HG02759 (cell line): ENCODE data around the gene BAHCC1.
"Not testable (repeated sequence)": the region's sequence is repeated elsewhere in the genome, so short reads cannot be mapped to it uniquely, and the experiment has no call there.

Experiments used
- ATAC-seq: cut with Tn5 transposase; IDR thresholded peaks from one replicate; pipeline ENCODE4 v1.9.1; 2021; ENCODE audit warnings: mild to moderate bottlenecking, moderate library complexity; ENCODE audit not compliant: unreplicated experiment

Gene BAHCC1

DNA sequence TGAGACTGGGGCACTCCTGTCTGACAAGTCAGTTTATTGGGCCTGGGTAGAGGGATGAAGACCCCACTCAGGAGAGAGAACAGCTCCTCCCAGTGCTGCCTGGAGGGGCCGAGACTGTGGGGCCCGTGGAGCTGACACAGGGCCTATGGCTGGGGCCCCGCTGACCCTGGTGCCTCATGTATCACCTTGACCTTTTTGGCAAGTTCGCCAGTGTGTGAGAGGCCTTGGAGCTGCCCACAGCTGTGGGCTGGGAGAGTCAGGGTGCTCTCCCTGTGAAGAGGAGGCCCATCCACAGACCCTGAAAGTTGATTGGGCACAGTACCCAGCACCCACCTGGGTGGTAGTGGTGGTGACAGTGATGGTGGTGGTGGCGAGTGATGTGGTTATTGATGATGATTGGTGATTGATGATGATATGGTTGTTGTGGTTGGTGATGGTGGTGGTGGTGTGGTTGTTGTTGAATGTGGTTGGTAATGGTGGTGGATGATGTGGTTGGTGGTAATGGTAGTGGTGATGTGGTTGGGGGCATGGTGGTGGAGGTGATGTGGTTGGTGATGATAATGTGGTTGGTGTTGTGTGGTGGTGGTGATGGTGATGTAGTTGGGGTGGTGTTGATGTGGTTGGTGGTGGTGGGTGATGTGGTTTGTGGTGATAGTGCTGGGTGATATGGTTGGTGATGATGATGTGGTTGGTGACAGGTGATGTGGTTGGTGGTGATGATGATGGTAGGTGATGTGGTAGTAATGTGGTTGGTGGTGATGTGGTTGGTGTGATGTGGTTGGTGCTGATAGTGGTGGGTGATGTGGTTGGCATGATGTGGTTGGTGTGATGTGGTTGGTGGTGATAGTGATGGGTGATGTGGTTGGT is 29.1 kb downstream of the BAHCC1 start:
- no peak for ATAC-seq

DNA sequence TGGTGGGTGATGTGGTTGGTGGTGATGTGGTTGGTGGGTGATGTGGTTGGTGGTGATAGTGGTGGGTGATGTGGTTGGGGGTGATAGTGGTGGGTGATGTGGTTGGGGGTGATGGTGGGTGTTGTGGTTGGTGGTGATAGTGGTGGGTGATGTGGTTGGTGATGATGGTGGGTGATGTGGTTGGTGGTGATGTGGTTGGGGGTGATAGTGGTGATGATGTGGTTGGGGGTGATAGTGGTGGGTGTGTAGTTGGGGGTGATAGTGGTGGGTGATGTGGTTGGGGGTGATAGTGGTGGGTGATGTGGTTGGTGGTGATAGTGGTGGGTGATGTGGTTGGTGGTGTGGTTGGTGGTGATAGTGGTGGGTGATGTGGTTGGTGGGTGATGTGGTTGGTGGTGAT is 29.8 kb downstream of the BAHCC1 start:
- ATAC-seq, result not testable (repeated sequence)

DNA sequence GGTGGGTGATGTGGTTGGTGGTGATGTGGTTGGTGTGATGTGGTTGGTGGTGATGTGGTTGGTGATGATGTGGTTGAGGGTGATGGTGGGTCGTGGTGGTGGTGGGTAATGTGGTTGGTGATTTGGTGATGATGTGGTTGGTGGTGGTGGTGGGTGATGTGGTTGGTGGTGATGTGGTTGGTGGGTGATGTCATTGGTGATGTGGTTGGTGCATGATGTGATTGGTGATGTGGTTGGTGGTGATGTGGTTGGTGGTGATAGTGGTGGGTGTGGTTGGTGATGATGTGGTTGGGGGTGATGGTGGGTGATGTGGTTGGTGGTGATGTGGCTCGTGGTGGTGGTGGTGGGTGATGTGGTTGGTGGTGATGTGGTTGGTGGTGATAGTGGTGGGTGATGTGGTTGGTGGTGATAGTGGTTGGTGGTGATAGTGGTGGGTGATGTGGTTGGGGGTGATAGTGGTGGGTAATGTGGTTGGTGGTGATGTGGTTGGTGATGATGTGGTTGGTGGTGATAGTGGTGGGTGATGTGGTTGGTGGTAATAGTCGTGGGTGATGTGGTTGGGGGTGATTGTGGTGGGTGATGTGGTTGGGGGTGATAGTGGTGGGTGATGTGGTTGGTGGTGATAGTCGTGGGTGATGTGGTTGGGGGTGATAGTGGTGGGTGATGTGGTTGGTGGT is 30.6 kb downstream of the BAHCC1 start:
- not testable (repeated sequence) for ATAC-seq

DNA sequence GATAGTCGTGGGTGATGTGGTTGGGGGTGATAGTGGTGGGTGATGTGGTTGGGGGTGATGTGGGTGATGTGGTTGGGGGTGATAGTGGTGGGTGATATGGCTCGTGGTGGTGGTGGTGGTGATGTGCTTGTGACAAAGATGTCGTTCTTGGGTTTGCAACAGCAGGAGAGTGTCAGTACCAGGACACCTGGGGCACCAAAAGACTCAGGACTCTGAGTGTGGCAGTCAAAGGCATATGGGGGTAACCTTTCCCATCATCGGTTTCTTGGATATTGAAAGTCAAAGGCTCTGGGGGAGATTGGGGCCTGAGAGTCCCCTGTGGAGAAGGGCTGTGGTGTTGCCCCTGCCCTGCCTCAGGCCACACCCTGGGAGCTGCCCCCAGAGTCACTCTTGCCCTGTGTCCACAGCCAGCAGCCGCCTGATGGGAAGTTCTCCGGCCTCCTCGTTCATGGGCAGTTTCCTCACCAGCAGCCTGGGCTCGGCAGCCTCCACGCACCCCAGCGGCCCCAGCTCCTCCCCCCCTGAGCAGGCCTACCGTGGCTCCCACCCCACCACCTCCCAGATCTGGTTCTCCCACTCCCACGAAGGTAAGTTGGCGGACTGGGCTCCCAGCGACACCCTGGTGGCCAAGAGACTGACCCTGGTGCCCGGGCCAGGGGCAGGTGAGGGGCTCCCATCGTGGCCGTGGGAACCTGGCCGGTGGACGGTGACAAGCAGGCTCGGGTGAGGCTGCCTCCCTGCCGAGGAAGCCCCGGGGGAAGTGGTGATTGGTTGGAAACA is 31.3 kb downstream of the BAHCC1 start:
- no peak for ATAC-seq

DNA sequence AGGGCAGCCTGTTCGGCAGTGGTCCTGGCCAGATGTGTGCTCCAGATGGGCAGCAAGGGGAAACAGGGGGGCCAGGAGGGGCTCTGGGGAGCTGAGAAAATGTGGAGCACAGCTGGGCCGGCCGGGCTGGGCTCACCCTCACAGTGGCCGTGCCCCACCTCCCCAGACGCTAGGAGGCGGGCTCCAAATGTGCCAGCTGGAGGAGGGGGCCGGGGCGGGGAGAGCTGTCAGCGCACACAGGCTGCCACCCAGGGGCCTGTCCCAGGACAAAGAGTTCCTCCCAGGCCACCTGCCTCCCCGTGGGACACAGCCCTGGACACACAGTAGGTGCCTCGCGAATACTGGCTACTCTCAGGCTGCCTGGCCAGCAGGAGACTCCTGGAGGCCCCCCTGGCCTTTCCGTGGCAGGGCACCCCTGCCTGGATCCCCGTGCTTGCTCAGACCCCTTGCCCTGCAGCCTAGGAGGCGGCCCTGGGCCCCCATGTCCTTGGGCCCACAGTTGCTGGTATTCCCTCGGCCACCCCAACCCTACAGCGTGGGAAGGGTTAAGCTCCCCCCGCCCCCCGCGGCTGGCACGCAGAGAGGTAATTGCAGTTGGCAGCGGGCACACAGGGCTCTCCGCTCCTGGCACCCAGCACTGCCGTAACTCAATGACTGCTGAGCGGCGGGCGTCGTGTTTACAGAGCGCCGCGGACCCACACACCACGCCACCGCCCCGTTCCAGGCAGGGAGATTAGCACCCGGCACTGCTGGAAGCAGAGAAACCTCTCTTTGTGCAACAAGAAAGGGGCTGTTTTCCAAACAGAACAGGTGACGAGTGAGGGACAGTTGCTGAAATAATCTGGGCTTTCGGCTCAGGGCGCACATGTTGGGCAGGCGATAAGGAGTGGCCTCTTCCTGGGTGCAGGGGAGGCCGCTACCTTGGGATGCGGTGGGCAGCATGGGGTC is 32.2 kb downstream of the BAHCC1 start:
- ATAC-seq, result no peak

DNA sequence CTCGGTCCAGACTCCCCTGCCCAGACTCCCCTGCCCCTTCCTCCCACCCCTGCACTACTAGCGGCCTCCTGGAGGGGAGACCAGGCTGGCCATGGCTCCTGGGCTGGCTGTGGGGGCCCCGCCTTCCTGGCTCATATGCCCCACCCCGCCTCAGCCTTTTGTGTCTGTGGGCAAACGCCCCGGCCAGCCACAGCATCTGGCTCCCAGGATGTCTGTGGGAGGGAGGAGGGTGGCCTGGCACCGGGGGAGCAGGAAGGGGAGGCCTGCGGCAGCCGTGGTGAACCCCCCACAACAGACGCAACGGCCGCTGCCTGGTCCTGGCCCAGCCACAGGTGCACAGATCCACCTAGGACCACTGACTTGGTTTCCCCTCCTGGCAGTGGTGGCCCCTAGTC is 32.9 kb downstream of the BAHCC1 start:
- ATAC-seq, result no peak

DNA sequence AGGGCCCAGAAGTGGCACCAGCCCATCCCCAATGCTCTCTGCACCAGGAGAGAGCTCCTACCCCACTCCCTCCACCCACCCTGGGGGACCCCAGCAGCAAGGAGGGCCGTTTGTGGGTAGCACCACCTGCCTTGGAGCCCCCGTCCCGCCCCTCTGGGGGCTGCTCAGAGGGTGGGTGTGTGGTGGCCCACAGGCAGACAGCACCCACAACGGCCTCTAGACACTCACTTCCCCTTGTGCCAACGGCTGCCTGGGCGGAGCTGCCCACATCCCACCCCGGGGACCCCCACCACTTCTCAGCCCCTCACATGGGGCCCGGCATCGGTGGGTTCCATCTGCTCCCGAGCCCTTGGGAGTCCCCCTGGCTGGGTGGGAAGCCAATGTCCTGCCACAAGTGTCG is 33.3 kb downstream of the BAHCC1 start:
- ATAC-seq, result no peak

DNA sequence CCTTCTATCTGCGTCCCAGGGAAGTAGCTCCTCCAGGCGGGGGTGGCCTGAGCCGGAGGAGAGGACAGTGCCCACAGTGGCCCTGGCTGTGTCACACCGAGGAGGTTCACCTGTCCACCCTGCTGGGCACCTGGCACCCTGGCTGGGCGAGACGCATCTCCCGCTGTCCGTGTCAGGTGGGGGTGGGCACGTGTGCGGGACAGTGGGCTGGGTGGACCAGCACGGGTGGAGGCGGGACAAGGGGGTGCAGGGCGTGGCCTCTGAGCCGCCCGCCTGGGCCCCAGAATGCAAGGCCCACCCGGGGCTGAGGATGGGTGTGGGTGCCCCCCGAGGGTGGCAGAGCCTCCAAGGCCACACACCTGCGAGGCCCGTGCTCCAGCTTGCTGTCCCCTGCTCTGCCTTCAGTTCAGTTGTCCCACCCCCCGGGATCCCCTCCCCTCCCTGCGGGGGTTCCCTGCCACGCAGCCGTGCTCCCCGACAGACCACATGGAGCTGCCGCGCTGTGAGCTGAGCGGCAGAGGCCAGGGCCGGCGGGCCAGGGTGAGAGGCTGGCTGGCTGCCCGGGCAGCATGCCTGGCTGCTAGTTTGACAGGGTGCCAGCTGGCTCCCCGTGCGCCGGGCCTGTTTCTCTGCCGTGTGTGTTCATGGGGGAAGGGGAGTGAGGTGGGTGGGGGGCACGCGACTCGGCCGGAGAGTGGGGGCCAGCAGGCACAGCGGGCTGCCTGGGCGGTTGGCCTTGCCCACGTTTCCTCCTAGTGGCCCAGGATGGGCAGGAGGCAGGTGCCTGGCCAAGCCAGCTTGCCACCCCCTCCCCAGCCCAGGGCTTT is 33.9 kb downstream of the BAHCC1 start:
- no peak for ATAC-seq

DNA sequence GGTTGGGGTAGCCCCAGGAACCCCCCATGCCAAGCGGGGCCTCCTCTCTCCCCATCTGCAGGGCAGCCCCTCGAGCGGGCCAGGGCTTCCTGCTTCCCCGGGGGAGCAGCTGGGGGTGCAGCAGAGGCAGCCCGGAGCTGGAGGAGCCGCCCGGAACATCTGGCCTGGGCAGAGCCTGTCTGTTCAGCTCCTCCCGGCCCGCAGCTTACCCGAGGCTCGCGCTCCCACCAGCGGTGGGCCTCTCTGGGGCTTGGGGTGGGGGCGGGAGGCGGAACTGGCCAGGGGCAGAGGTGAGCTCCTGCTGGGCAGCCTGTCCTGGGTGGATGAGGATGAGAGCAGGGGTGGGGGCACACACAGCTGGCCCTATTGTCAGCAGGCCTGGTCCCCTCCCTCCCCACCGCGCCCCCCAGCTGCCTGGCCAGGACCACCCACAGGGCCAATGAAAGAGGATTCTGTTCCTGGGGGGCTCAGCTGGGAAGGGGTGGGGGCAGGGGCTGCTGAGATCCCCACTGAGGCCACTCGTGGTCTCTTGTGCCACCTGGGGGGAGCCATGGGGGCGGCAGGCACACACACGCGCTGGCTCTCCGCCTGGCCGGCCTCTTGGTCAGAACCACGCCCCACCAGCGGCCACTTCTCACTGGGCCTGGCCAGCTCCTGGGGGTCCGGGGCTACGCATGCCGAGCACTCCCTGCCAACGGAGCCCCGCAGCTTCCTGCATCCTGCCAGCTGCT is 34.7 kb downstream of the BAHCC1 start:
- ATAC-seq, result no peak

DNA sequence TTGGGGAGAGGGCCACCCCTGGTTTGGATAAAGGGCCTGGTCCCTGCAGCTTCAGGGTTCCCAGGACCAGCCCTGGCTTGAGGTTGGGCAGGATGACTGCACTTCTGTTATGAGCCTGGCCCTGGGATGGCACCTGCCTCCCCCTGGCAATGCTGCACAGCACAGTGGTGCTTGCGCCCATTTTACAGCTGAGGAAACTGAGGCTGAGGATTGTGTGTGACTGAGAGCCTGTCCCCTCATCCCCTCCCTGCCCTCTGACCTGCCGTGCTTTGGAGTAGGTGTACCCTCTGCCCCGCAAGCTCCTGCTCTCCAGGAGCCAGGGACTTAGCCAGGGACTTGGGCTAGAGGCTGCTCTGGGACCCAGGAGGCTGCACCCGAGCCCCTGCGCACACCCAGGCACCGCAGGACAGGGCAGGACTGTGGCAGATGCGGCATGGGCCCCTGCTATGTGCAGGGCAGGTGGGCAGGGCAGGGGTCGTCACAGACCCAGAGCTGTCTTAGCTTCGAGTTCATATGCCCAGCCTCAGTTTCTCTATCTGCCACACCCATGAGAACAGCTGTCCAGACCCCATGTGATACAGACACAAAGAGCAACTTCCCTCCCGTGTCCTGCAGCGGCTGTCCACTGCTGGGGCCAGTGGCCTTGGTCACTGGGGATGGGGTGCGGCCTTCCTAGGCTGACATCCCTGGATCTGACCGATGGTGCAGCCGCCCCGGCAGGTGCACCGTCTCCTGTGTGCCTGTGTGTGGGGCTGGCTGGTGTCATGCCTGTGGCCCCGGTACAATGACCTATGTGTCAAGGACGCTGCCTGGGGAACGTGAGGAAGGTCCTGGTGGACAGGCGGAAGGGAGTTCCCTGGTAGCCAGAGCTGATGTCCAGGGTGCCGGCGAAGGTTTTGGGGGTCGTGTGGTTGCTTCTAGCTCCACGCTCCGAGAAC is 36.6 kb downstream of the BAHCC1 start:
- no peak for ATAC-seq

DNA sequence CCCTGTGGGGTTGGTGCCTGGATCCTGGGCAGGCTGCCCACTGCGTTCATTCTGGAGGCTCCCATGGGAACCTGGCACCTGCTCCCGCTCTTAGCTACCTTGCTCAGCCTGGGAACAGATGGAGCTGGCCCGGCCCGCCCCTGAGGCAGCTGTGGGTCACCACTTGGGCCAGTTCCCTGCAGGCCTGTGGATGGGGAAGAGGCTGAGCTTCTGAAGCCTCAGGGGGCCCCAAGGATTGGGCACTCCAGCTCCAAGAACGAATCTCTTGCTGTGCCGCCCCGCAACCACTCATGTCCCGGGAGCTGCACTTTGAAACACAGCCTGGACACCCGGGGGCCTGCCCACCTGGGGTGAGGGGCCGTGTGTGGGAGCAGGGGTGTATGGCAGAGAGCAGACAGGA is 37.7 kb downstream of the BAHCC1 start:
- ATAC-seq, result no peak

DNA sequence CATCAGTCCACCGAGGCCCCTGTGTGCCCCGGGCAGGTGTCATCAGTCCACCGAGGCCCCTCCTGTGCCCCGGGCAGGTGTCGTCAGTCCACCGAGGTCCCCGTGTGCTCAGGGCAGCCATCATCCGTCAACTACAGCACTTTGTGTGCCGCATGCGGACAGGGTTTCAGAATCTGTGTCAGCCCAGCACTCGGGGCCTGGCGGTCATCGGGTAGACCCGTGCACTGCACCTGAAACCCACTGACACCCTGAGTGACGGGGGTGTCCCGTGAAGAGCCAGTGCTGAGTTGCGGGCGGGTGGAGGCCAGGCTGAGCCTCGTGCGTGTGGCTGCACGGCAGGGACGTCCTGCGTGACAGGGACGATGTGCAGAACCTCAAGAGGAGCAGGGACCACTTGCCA is 38.4 kb downstream of the BAHCC1 start:
- no peak for ATAC-seq

DNA sequence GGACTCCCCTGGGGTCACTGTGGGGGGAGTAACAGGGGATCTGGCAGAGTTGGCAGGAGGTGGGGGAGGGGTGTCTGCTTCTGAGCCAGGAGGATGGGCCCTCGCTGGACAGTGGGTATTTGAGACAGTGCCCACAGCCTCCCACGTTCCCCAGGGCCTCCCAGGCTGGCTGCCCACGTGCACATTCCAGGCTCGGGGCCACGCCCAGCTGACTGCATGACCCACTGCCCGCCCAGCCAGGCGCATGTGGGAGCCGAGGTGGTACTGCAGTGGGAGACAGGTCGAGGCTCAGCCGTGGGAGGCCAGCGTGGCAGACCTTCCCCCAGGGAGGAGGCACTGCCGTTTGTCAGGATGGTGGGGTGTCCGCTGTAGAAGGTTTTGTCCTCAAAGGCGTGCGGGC is 38.8 kb downstream of the BAHCC1 start:
- no peak for ATAC-seq

DNA sequence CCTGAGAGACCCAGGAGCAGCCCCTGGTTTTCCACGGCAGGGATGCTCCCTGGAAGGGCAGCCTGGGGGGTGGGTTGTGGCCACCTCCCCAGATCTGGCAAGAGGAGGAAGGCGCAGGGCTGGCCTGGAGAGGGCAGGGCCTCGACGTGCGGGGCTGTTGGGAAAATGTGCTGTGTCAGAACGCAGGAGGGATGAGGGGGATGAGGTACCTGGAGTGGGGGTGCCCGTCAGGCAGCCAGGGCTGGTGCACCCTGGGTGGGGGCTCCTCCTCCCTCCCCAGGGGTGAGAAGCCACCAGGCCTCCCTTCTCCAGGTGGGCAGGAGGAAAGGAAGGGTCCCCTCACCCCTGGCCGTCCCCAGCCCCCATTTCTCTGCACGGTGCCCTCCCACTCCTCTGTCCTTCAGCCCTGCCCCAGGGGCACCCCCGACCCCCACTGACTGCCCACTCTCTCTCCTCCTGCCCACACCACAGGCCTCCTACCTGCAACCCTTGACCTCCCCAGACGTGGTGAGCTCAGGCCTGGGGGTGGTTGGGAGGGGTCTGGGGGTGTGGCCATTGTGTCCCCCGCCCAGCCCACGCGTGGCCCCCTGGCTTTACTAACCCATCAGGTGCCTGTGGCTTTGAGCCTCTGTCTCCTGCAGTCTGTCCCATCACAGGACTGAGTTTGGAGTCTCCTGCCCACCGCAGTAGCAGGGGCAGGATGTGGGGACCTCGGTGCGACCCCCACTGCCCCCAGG is 39.6 kb downstream of the BAHCC1 start:
- ATAC-seq, result no peak

DNA sequence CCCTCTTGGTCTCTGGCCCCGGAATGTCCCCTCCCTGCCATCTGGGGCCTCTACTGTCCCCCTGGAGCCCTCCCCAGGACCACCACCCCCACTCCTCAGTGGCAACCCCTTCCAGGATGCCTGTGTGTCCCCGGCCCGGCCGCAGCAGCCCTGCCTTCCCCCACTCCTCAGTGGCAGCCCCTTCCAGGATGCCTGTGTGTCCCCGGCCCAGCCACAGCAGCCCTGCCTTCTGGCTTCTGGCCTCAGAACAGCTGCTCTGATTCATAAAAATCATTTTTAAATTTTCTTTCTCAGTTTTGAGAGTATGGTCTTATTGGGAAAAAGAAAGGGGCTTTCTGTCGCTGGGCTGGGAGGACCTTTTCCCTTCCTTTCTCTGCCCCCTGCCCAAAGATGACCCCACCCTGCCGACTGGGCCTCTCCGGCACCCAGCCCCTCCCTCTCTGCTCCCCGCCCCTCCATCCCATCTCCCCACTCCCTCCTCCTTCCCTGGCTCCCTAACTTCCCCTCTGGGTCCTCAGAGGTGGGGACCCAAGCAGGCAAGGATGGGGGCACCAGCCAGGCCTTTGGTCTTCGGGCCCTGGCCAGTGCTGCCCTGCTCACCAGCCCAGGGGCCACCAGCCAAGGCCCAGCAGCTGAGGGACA is 40.5 kb downstream of the BAHCC1 start:
- no peak for ATAC-seq

DNA sequence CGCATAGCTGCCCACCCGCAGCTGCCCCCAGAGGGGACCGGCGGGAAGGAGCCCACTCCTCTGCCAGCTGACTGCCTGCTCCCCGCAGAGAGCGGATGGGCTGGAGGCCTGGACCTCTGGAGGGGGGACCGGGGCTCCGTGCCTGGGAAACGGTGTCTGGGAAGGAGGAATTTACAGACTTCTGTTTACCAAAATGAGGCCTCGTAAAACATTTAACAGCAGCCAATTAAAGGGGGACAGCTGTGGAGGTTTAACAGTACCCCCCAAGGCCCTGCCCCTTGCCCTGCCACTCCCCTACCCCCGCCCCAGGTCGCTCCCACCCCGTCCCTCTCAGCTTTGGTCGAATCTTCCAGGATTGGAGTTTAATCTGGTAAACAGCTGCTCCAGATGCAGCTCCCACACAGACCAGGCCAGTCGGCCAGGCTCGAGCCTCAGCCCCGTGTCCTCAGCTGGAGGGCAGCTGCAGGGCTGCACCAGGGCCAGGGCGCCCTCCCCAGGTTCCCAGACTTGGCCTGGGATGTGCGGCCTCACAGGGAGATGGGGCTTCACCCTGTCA is 41.1 kb downstream of the BAHCC1 start:
- no peak for ATAC-seq
